Activated naive CD4-positive, alpha-beta T cell treated with anti-CD3 and anti-CD28 coated beads, Interleukin-2, amount 10 ng/mL, durations not matched to agents 7 days and 5 days (primary cell): ENCODE data around the gene PAIP2.
"Not testable (repeated sequence)": the region's sequence is repeated elsewhere in the genome, so short reads cannot be mapped to it uniquely, and the experiment has no call there.

Experiments used
- CTCF ChIA-PET: fragments of 350-600 bp; sonication (Branson Sonifier 250); formaldehyde crosslinking; loops from one replicate; lab custom pipeline; 2021; ENCODE audit warnings: antibody characterized with exemption; lab: Charles Lee
- DNase-seq: peaks from one replicate; pipeline ENCODE4 v3.0.0-alpha.2; 2020
- H3K27ac Mint-ChIP-seq: one replicate; pipeline ENCODE4 v1.8.0; 2021; ENCODE audit warnings: mild to moderate bottlenecking, moderate library complexity, mixed read lengths
- H3K27me3 Mint-ChIP-seq: one replicate; pipeline ENCODE4 v1.8.0; 2021; ENCODE audit warnings: mild to moderate bottlenecking, mixed read lengths
- H3K36me3 Mint-ChIP-seq: one replicate; pipeline ENCODE4 v1.8.0; 2021; ENCODE audit warnings: mixed read lengths
- H3K4me1 Mint-ChIP-seq: one replicate; pipeline ENCODE4 v1.8.0; 2021; ENCODE audit warnings: mixed read lengths
- H3K4me3 Mint-ChIP-seq: one replicate; pipeline ENCODE4 v1.8.0; 2021; ENCODE audit warnings: mild to moderate bottlenecking, moderate library complexity, mixed read lengths
- H3K9me3 Mint-ChIP-seq: one replicate; pipeline ENCODE4 v1.8.0; 2021; ENCODE audit warnings: mixed read lengths

Gene PAIP2

DNA sequence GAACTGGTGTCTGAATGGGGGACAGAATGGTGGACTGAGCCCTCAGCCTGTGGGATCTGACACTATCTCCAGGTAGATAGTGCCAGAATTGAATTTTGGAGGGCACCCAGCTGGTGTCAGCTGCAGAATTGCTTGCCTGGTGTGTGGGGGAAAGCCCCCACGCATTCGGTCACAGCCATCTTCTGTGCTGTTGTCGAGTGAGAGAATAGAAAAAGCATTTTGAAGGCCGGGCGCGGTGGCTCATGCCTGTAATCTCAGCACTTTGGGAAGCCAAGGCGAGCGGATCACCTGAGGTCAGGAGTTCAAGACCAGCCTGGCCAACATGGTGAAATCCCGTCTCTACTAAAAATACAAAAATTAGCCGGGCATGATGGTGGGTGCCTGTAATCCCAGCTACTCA, 45.3 kb downstream of the PAIP2 start:
- not testable (repeated sequence) for H3K4me3 Mint-ChIP-seq, H3K9me3 Mint-ChIP-seq, DNase-seq, H3K36me3 Mint-ChIP-seq, H3K27ac Mint-ChIP-seq, H3K27me3 Mint-ChIP-seq
- CTCF ChIA-PET: interaction anchor here (1.5 kb wide), 1 partner anchor 18 kb away, joined by 4 read pairs; no protein-coding TSS in a partner anchor
- peaks cover 70% of the 10 kb centered on the region for H3K4me1 Mint-ChIP-seq

DNA sequence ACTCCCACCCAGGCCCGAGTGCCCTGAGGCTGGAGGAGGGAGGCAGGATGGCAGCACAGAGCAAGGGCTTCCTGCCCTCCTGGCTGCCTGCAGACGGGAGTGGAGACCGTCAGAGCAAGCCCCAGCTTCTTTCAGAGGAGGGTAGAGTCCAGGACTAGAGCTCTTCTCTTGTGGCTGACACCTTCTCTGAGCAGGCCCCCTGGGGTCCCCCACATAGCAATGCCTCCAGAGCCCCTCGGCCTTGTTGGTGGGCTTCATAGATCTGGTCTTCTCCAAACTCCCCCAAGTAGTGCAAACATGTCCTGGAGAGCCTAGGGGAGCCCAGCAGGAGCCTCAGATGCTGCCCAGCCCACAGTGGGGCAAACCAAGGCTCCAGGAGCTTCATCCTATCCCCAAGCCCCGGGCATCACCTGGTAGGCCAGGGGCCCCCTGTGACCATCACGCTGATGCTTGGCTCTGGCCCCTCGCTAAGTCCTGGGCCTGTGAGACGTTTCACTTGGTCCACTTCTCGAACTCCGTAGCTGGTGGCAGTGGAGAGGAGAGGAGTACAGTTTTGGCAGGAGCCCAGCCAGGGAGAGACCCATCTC, 46.0 kb downstream of the PAIP2 start:
- CTCF ChIA-PET: interaction anchor here (0.7 to 1.5 kb wide), 3 partner anchors 13 to 188 kb away, joined by 3 to 4 read pairs (median 3); no protein-coding TSS in a partner anchor
- no peak for DNase-seq
- H3K27ac Mint-ChIP-seq: no peak overlapping the region
- peaks cover 5% of the 10 kb centered on the region for H3K27me3 Mint-ChIP-seq
- no peak overlapping the region for H3K4me3 Mint-ChIP-seq
- H3K36me3 Mint-ChIP-seq: no peaks in the 10 kb centered on the region
- H3K4me1 Mint-ChIP-seq: peaks cover 73% of the 10 kb centered on the region
- H3K9me3 Mint-ChIP-seq: no peaks in the 10 kb centered on the region

- Mint-ChIP-seq H3K27me3 (peaks cover 11% of the 10 kb centered on the region), H3K27ac (peak overlapping the region; percentile 37)
- CTCF ChIA-PET: interaction anchor here (0.7 to 1.5 kb wide), 3 partner anchors 14 to 187 kb away, joined by 3 to 4 read pairs (median 3); no protein-coding TSS in a partner anchor
Observed at GRCh38 chr5:139388198-139388821, 46.7 kb downstream of the PAIP2 start.

GRCh38 chr5:139389701-139390638, 48.3 kb downstream of the PAIP2 start, which contains the start of gene MZB1:
Gene MZB1, minus strand, starts transcription at chr5:139389913. Its CDS starts 57 bp downstream, at chr5:139389856.
- no peaks in the 10 kb centered on the region for H3K9me3 Mint-ChIP-seq
- peak within 1 kb of the TSS; percentile 56 for H3K4me3 Mint-ChIP-seq
- CTCF ChIA-PET: interaction anchor here (1.4 to 3.4 kb wide), 5 partner anchors 13 to 117 kb away, joined by 3 to 13 read pairs (median 7); partner anchors contain the start of gene PAIP2
- peak; percentile 70 for DNase-seq
- peaks cover 24% of the 10 kb centered on the region for H3K27me3 Mint-ChIP-seq
- peak within 1 kb of the TSS; percentile 92 for H3K27ac Mint-ChIP-seq
- peaks cover 67% of the 10 kb centered on the region for H3K4me1 Mint-ChIP-seq
- no peaks in the 10 kb centered on the region for H3K36me3 Mint-ChIP-seq

More at GRCh38 chr5:139388198-139388821, 46.7 kb downstream of the PAIP2 start:
- no peak for DNase-seq
- Mint-ChIP-seq H3K4me1 (peaks cover 77% of the 10 kb centered on the region), H3K4me3 (peak overlapping the region; percentile 26), H3K9me3 (no peaks in the 10 kb centered on the region), H3K36me3 (no peaks in the 10 kb centered on the region)

DNA sequence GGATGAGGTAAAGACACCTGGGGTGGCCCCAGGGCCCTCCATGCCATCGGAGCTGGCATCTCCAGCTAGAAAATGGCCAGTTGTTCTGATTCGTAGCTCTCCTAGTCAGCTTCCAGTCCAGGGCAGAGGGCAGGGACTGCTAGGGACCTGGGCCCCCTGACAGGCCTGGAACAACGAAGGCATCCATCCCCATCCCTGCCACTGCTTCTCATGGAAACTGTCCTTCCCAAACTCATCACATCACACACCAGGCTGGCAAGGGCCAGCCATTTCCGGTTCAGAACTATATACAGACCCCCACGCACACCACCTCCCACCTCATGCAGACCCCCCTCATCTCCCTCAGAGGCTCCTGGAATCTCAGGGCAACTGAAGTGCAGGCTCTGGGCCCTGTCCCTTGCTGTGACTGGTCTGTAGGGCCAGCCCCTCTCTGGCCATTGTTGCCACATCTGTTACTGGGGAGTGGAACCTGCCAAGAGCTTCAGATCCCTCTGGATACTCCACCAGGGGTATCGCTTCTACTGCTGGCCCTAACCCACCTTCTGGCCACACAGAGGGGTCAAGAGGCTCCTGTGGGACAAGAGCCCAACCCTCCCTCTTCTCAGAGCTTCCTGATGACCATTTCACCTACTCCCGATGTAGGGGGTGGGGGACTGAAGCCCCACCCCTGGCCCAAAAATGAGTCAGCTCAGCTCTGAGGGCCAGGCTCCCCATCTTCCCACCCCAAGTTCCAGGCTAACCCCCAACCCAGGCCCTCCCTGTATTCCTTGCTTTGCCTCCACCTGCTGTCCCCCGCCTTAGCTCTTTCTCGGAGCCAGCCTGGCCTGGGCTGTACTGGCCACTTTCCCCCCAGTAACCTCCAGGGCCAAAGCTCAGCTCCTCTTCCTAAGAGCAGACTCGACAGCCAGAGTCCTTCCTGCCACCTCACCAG, 49.2 kb downstream of the PAIP2 start:
- Mint-ChIP-seq H3K4me3 (peak overlapping the region; percentile 86), H3K36me3 (no peaks in the 10 kb centered on the region), H3K27me3 (peaks cover 30% of the 10 kb centered on the region), H3K4me1 (peaks cover 62% of the 10 kb centered on the region), H3K9me3 (no peaks in the 10 kb centered on the region), H3K27ac (peak overlapping the region; percentile 92)
- DNase-seq: no peak
- CTCF ChIA-PET: interaction anchor here (0.5 to 3.4 kb wide), 9 partner anchors 12 to 171 kb away, joined by 3 to 13 read pairs (median 3); partner anchors contain the start of genes PAIP2 and UBE2D2

GRCh38 chr5:139391570-139392323, 50.1 kb downstream of the PAIP2 start:
- peaks cover 1% of the 10 kb centered on the region for H3K36me3 Mint-ChIP-seq
- peaks cover 30% of the 10 kb centered on the region for H3K27me3 Mint-ChIP-seq
- peak overlapping the region; percentile 92 for H3K27ac Mint-ChIP-seq
- peaks cover 65% of the 10 kb centered on the region for H3K4me1 Mint-ChIP-seq
- DNase-seq: peak; percentile 40
- peak overlapping the region; percentile 86 for H3K4me3 Mint-ChIP-seq
- no peaks in the 10 kb centered on the region for H3K9me3 Mint-ChIP-seq
- CTCF ChIA-PET: interaction anchor here (0.5 to 3.4 kb wide), 11 partner anchors 11 to 170 kb away, joined by 3 to 13 read pairs (median 3); partner anchors contain the start of genes PAIP2 and UBE2D2

- H3K27ac Mint-ChIP-seq: peak overlapping the region; percentile 87
- peaks cover 30% of the 10 kb centered on the region for H3K27me3 Mint-ChIP-seq
- H3K9me3 Mint-ChIP-seq: no peaks in the 10 kb centered on the region
- DNase-seq: no peak
- peaks cover 1% of the 10 kb centered on the region for H3K36me3 Mint-ChIP-seq
- peaks cover 70% of the 10 kb centered on the region for H3K4me1 Mint-ChIP-seq
- CTCF ChIA-PET: interaction anchor here (0.8 to 3.4 kb wide), 8 partner anchors 10 to 169 kb away, joined by 3 to 13 read pairs (median 4); partner anchors contain the start of genes PAIP2 and UBE2D2
- peak overlapping the region; percentile 87 for H3K4me3 Mint-ChIP-seq
Observed at GRCh38 chr5:139392324-139392677, 50.6 kb downstream of the PAIP2 start.

DNA sequence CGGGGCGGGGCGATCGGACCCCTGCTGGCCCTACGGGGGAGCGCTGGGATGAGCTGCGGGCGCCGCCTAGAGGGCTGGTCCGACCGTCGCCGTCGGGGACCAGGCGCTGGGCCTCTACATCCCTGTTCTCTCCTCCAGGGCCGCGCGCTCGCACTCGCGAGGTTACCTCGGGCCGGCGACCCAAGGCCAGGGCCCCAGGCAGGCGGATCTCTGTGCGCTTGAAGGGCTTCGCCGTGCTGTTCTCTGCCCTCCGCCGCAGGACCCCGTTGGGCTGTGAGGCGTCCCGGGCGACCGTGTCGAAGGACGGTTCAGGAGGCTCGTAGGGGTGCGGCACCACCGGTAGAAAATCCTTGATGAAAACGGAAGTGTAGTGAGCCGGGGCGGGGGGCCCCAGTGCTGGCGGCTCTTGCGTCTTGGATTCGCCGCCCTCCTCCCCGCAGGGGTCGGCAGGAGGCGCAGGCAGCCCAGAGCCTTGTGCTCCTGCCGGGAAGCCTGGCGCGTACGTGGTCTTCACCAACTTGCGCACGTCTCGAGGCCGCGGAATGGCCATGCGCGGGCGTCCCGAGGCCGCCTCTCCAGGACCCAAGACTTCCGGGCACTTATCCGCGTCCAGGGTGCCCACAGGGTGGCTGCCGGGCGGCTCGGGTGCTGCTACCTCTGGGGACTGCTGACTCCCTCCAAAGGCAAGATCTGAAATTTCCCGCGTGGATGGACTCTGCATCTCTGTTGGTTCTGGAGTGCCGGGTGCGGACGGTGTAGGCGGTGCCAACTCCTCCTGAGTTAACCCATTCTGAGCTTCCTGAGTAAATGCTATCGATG, 51.2 kb downstream of the PAIP2 start:
- Mint-ChIP-seq H3K4me1 (peaks cover 72% of the 10 kb centered on the region), H3K27ac (peak overlapping the region; percentile 87), H3K27me3 (peaks cover 30% of the 10 kb centered on the region), H3K36me3 (peaks cover 1% of the 10 kb centered on the region), H3K4me3 (peak overlapping the region; percentile 87), H3K9me3 (no peaks in the 10 kb centered on the region)
- CTCF ChIA-PET: interaction anchor here (1.0 to 3.4 kb wide), 4 partner anchors 10 to 52 kb away, joined by 3 to 13 read pairs (median 4); partner anchors contain the start of gene PAIP2
- peak; percentile 88 for DNase-seq

- H3K27me3 Mint-ChIP-seq: peaks cover 30% of the 10 kb centered on the region
- peaks cover 1% of the 10 kb centered on the region for H3K36me3 Mint-ChIP-seq
- no peak for DNase-seq
- peak overlapping the region; percentile 87 for H3K27ac Mint-ChIP-seq
- peaks cover 66% of the 10 kb centered on the region for H3K4me1 Mint-ChIP-seq
- CTCF ChIA-PET: interaction anchor here (0.9 to 3.4 kb wide), 5 partner anchors 9 to 120 kb away, joined by 3 to 13 read pairs (median 4); partner anchors contain the start of gene PAIP2
- H3K9me3 Mint-ChIP-seq: no peaks in the 10 kb centered on the region
- H3K4me3 Mint-ChIP-seq: peak overlapping the region; percentile 87
Observed at GRCh38 chr5:139393497-139394122, 52.0 kb downstream of the PAIP2 start.

DNA sequence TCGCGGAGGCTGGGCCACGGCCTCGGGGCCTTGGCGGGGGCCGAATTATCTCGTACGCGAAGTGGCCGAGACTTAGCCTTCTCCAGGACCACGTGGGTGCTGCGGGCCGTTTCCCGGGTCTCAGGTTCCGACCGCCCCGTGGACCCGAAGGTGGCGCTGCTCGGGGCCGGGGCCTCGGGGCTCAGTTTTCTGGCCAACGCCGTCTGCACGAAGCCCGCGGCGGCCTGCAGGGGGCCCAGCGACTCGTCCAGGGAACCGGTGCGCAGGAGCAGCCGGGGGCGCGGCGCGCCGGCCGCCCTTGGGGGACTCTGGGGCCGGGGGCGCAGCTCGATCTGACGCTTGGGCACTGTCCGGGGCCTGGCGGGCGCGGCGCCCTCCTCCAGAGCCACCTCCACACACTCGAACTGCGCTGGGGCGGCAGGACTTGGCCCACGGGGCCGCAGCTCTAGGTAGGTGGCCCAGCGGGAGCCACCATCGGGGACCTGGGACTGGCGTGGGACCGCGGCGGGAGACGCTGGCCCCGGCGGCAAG, 52.5 kb downstream of the PAIP2 start:
- peaks cover 61% of the 10 kb centered on the region for H3K4me1 Mint-ChIP-seq
- CTCF ChIA-PET: interaction anchor here (0.9 to 1.5 kb wide), 3 partner anchors 25 to 120 kb away, joined by 3 to 4 read pairs (median 3); no protein-coding TSS in a partner anchor
- H3K27me3 Mint-ChIP-seq: peaks cover 30% of the 10 kb centered on the region
- H3K36me3 Mint-ChIP-seq: peaks cover 1% of the 10 kb centered on the region
- H3K9me3 Mint-ChIP-seq: no peaks in the 10 kb centered on the region
- peak overlapping the region; percentile 87 for H3K4me3 Mint-ChIP-seq
- peak; percentile 68 for DNase-seq
- H3K27ac Mint-ChIP-seq: no peak overlapping the region
